CD14-positive monocyte (primary cell): ENCODE data around the gene ZC3H7A. TPM values are rescaled to one million over a fixed set of nuclear protein-coding genes. Genes with fewer than 3 reads are reported as not detected.

Experiments used
- DNase-seq, 3 donors: peaks; one replicate each; pipeline ENCODE4 v3.0.0-alpha.2; 2011 to 2022
- H2AFZ ChIP-seq: 2 replicates; pipeline ENCODE4 v1.6.0; 2012; ENCODE audit warnings: mild to moderate bottlenecking, low read depth, low read length, inconsistent platforms; ENCODE audit not compliant: insufficient read depth, poor library complexity, severe bottlenecking
- H3K27ac ChIP-seq, 2 donors: 1 replicate in 1 of 2; 2 replicates in 1 of 2; pipeline ENCODE4 v1.5.1; 2012 to 2013; ENCODE audit warnings: low read length in 2 of 2, control low read depth in 1 of 2, inconsistent platforms in 1 of 2, low read depth in 1 of 2, mild to moderate bottlenecking in 1 of 2
- H3K27me3 ChIP-seq, 2 donors: one replicate each; pipeline versions ENCODE4 v1.6.0 to v1.6.1; 2011 to 2013; ENCODE audit warnings: low read length in 2 of 2; ENCODE audit not compliant: control insufficient read depth in 2 of 2, insufficient read depth in 2 of 2
- H3K36me3 ChIP-seq, 2 donors: replicated peaks in 1 of 2; 1 replicate in 1 of 2; 2 replicates in 1 of 2; pipeline versions ENCODE4 v1.5.1 to v1.6.1; 2012 to 2013; ENCODE audit warnings: low read length in 2 of 2, control low read depth in 1 of 2, inconsistent platforms in 1 of 2, mild to moderate bottlenecking in 1 of 2; ENCODE audit not compliant: insufficient read depth in 2 of 2, control insufficient read depth in 1 of 2
- H3K4me1 ChIP-seq, 2 donors: 1 replicate in 1 of 2; 2 replicates in 1 of 2; pipeline versions ENCODE4 v1.5.1 to v1.6.1; 2012 to 2013; ENCODE audit warnings: low read length in 2 of 2, control low read depth in 1 of 2, inconsistent platforms in 1 of 2, mild to moderate bottlenecking in 1 of 2, moderate library complexity in 1 of 2; ENCODE audit not compliant: insufficient read depth in 2 of 2, control insufficient read depth in 1 of 2
- H3K4me2 ChIP-seq: replicated peaks from 2 replicates; pipeline ENCODE3; 2012; ENCODE audit warnings: low read length, moderate library complexity, mild to moderate bottlenecking; ENCODE audit not compliant: poor library complexity, severe bottlenecking; ENCODE audit errors: extremely low read depth
- H3K4me3 ChIP-seq, 3 experiments: fragments of 200-600 bp in 1 of 3; sonication (generic) in 1 of 3; replicated peaks in 1 of 3; 1 replicate in 2 of 3; 2 replicates in 1 of 3; pipeline ENCODE4 v1.5.1; 2011 to 2013; ENCODE audit warnings: low read length in 3 of 3, mild to moderate bottlenecking in 3 of 3, control low read depth in 2 of 3, low read depth in 2 of 3, inconsistent platforms in 1 of 3, moderate library complexity in 1 of 3
- H3K79me2 ChIP-seq: 2 replicates; pipeline ENCODE4 v1.6.0; 2012; ENCODE audit warnings: mild to moderate bottlenecking, control low read depth, inconsistent platforms, low read length, moderate library complexity; ENCODE audit not compliant: insufficient read depth
- H3K9ac ChIP-seq: 2 replicates; pipeline ENCODE4 v1.6.0; 2017; ENCODE audit warnings: low read length, mild to moderate bottlenecking; ENCODE audit not compliant: insufficient read depth, poor library complexity, severe bottlenecking
- H3K9me3 ChIP-seq, 2 donors: replicated peaks in 1 of 2; 1 replicate in 1 of 2; 2 replicates in 1 of 2; pipeline versions ENCODE4 v1.5.1 to v1.6.1; 2012 to 2013; ENCODE audit warnings: low read length in 2 of 2, control low read depth in 1 of 2; ENCODE audit not compliant: control insufficient read depth in 1 of 2, insufficient read depth in 1 of 2
- H4K20me1 ChIP-seq: 2 replicates; pipeline ENCODE4 v1.6.0; 2012; ENCODE audit warnings: mild to moderate bottlenecking, low read length, control low read depth, moderate library complexity; ENCODE audit not compliant: insufficient read depth
- H3K27ac Mint-ChIP-seq, 7 donors: one replicate each; pipeline ENCODE4 v1.8.0; 2020; ENCODE audit warnings: mild to moderate bottlenecking in 7 of 7, mixed read lengths in 7 of 7, moderate library complexity in 6 of 7, inconsistent platforms in 2 of 7
- H3K27me3 Mint-ChIP-seq, 3 donors: one replicate each; pipeline ENCODE4 v1.8.0; 2021 to 2022; ENCODE audit warnings: low read depth in 3 of 3, mild to moderate bottlenecking in 3 of 3, mixed read lengths in 3 of 3, moderate library complexity in 3 of 3, inconsistent platforms in 1 of 3
- H3K36me3 Mint-ChIP-seq, 2 donors: one replicate each; pipeline ENCODE4 v1.8.0; 2020; ENCODE audit warnings: mixed read lengths in 2 of 2, inconsistent platforms in 1 of 2, mild to moderate bottlenecking in 1 of 2
- H3K4me1 Mint-ChIP-seq: one replicate; pipeline ENCODE4 v1.8.0; 2020; ENCODE audit warnings: mild to moderate bottlenecking, mixed read lengths
- H3K4me3 Mint-ChIP-seq, 2 donors: one replicate each; pipeline ENCODE4 v1.8.0; 2020; ENCODE audit warnings: mild to moderate bottlenecking in 2 of 2, mixed read lengths in 2 of 2, moderate library complexity in 1 of 2
- H3K9me3 Mint-ChIP-seq, 7 donors: one replicate each; pipeline ENCODE4 v1.8.0; 2020 to 2022; ENCODE audit warnings: mixed read lengths in 7 of 7, mild to moderate bottlenecking in 6 of 7, moderate library complexity in 6 of 7, inconsistent platforms in 2 of 7
- CTCF ChIP-seq: fragments of 200-600 bp; IDR thresholded peaks from one replicate; pipeline ENCODE4 v1.8.0; 2022; ENCODE audit warnings: antibody characterized with exemption, mild to moderate bottlenecking
- WGBS: methylation state at CpG from one replicate; pipeline ENCODE4 v1.1.5; 2013; ENCODE audit warnings: missing lambda C conversion rate; ENCODE audit not compliant: insufficient coverage; 5-methylcytosine and 5-hydroxymethylcytosine counted together
- intact Hi-C, 2 donors: fragments of 100-400 bp; cut with micrococcal nuclease; formaldehyde crosslinking; loops; one replicate each; pipeline versions ENCODE4 v1.15.0 to v1.15.1; 2023
- polyA plus RNA-seq, 3 donors: library from polyadenylated mRNA; depleted of rRNA in 1 of 3; unstranded in 2 of 3; stranded (reverse) in 1 of 3; fragments of 300-500 nt in 2 of 3; fragments of >200 nt in 1 of 3; fragmentation: Illumina TruSeq in 2 of 3; gene quantifications; 1 replicate in 2 of 3; 2 replicates in 1 of 3; pipeline ENCODE4 v1.2.3, GENCODE V29; 2012 to 2021

ZC3H7A gene
- polyA plus RNA-seq, 3 donors: 22.6 to 62.0 (median 27.5) TPM

GRCh38 chr16:11806721-11807120 lies 9.7 kb upstream of the ZC3H7A start:
- H3K36me3 Mint-ChIP-seq: peaks cover 0 to 3% of the 10 kb centered on the region in 2 donors
- Histone ChIP-seq H3K9ac (no peak overlapping the region), H4K20me1 (no peaks in the 10 kb centered on the region), H3K4me3 (no peak overlapping the region), H3K9me3 (peaks cover 0 to 10% of the 10 kb centered on the region in 2 donors), H2AFZ (no peak overlapping the region), H3K79me2 (peaks cover 12% of the 10 kb centered on the region), H3K27me3 (no peaks in the 10 kb centered on the region), H3K4me2 (no peak overlapping the region), H3K4me1 (peaks cover 20 to 29% of the 10 kb centered on the region in 2 donors), H3K27ac (no peak overlapping the region), H3K36me3 (no peaks in the 10 kb centered on the region)
- intact Hi-C loops: no loop called here
- H3K4me3 Mint-ChIP-seq: no peak overlapping the region
- peaks cover 4 to 12% (median 4%) of the 10 kb centered on the region in 3 donors for H3K27me3 Mint-ChIP-seq
- H3K4me1 Mint-ChIP-seq: peaks cover 18% of the 10 kb centered on the region
- DNase-seq: no peak
- WGBS: 25% methylated on average over 4 of the region's 8 CpGs
- peaks cover 0 to 8% (median 7%) of the 10 kb centered on the region in 7 donors for H3K9me3 Mint-ChIP-seq
- no peak for TF ChIP-seq CTCF
- no peak overlapping the region for H3K27ac Mint-ChIP-seq

GRCh38 chr16:11805556-11805955 lies 8.5 kb upstream of the ZC3H7A start:
- no peak overlapping the region for H3K27ac Mint-ChIP-seq
- no peaks in the 10 kb centered on the region for H3K27me3 ChIP-seq
- peaks cover 4 to 12% (median 4%) of the 10 kb centered on the region in 3 donors for H3K27me3 Mint-ChIP-seq
- no peak for TF ChIP-seq CTCF
- H3K9ac ChIP-seq: no peak overlapping the region
- no peaks in the 10 kb centered on the region for H4K20me1 ChIP-seq
- H3K4me3 Mint-ChIP-seq: no peak overlapping the region
- peaks cover 27% of the 10 kb centered on the region for H3K4me1 Mint-ChIP-seq
- no peaks in the 10 kb centered on the region for H3K36me3 ChIP-seq
- H3K4me3 ChIP-seq: no peak overlapping the region
- H3K9me3 Mint-ChIP-seq: peaks cover 0 to 7% (median 6%) of the 10 kb centered on the region in 7 donors
- intact Hi-C loops: no loop called here
- no peak overlapping the region for H2AFZ ChIP-seq
- peaks cover 0 to 9% of the 10 kb centered on the region in 2 donors for H3K9me3 ChIP-seq
- no peak overlapping the region for H3K27ac ChIP-seq
- H3K4me1 ChIP-seq: peaks cover 24 to 32% of the 10 kb centered on the region in 2 donors
- H3K36me3 Mint-ChIP-seq: peaks cover 3 to 7% of the 10 kb centered on the region in 2 donors
- no peak for DNase-seq
- H3K4me2 ChIP-seq: no peak overlapping the region
- WGBS: 100% methylated on average over 2 of the region's 3 CpGs
- peaks cover 23% of the 10 kb centered on the region for H3K79me2 ChIP-seq
